ENCODE results near the gene HHAT. TPM values are rescaled to one million over a fixed set of nuclear protein-coding genes. Genes with fewer than 3 reads are reported as not detected.

The HHAT gene
- total and polyA plus RNA-seq, 9 of the 15 experiments (the other 6 are each of a cell fraction or from before 2014, with no cell fraction given), result 0.07 to 0.16 (median 0.13) TPM; not detected in 1

DNA sequence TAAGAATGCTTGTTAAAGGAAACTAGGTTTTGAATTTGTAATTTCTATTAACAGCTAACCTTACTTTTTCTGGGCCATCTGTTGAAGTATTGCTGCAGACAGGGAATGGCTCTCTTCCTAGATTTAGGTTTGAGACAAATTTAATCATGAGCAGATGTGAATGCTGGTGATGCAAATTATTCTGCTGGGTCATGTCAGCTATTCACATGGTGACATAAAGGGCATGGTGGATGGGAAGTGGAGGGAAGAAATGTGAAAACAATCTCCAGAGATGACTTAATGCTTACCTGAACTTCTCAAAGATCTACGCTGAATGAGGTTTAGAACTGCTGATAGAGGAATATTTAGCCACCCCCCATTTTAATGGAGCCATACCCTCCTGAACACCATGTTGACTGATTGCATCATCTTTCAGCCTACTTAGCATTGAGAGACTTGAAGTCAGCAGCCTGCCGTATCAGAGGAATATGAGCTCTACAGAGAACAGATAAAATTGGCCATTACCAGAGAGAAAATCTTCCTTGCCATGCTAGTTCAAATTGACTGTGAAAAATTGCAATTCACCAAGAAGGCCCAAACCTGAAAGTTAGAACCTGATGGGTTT, 138.8 kb downstream of the HHAT start:
- BruUV-seq (replicated peaks), result no TSS peak
- H3K9me3 ChIP-seq (replicated peaks; ENCODE audit: control insufficient read depth, insufficient read depth, low read depth, low read length), result no peaks in the 10 kb centered on the region
- in situ Hi-C loops (cut with MboI) (no loop called here), intact Hi-C loops (cut with micrococcal nuclease) (no loop called here)
- H3K4me1 ChIP-seq (replicated peaks in 1 of 2; ENCODE audit: control insufficient read depth in 2 of 2, insufficient read depth in 2 of 2, low read length in 2 of 2), result no peaks in the 10 kb centered on the region
- no peak overlapping the region for H2AFZ ChIP-seq (ENCODE audit: low read depth, low read length)
- H3K9ac ChIP-seq (ENCODE audit: insufficient read depth in 1 of 2, low read depth in 2 of 2, low read length in 2 of 2), result no peak overlapping the region
- CTCF ChIA-PET (ENCODE audit: low intra/inter-chr PET ratio), result no interaction called here
- ATAC-seq, result peak; percentile 53; the same call in 2 of the 3 replicates
- no peaks in the 10 kb centered on the region for H4K20me1 ChIP-seq (replicated peaks; ENCODE audit: control insufficient read depth, insufficient read depth, low read length)
- no peak for DNase-seq (ENCODE audit: extremely low read depth in 1 of 4, low spot score in 3 of 4)
- H3K27ac ChIP-seq (ENCODE audit: extremely low read depth, low read depth, low read length), result no peak overlapping the region
- POLR2A ChIA-PET, result no interaction called here
- 5% methylated on average over 2 of the region's 2 CpGs for WGBS (ENCODE audit: insufficient coverage, low coverage, missing lambda C conversion rate)
- H3K27me3 ChIP-seq (ENCODE audit: control insufficient read depth in 2 of 2, insufficient read depth in 2 of 2, low read length in 2 of 2), result 0 out of 5 replicates have a peak, but pooled peaks cover 0 to 4% of the 10 kb centered on the region in 2 experiments
- FAIRE-seq, result no peak
- no peak overlapping the region for H3K4me3 ChIP-seq
- H3K36me3 ChIP-seq (ENCODE audit: control insufficient read depth, insufficient read depth, low read length), result no peaks in the 10 kb centered on the region
- no peak overlapping the region for H3K4me2 ChIP-seq (ENCODE audit: insufficient read depth, low read length)
- no peaks in the 10 kb centered on the region for H3K9me1 ChIP-seq (ENCODE audit: control insufficient read depth, insufficient read depth, low read length)
- H3K79me2 ChIP-seq (ENCODE audit: control insufficient read depth, insufficient read depth, low read length), result no peaks in the 10 kb centered on the region
- TF ChIP-seq, protein P1, sequence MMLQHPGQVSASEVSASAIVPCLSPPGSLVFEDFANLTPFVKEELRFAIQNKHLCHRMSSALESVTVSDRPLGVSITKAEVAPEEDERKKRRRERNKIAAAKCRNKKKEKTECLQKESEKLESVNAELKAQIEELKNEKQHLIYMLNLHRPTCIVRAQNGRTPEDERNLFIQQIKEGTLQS (IDR thresholded peaks at IDR 0.05), result peak; percentile 86
- TF ChIP-seq, protein P1 (CRISPR knock-in tag; conservative IDR thresholded peaks at IDR 0.05), result no peak
- TF ChIP-seq ZNF77 (CRISPR knock-in tag; IDR thresholded peaks at IDR 0.05) (no peak), TCFL5 (CRISPR knock-in tag; conservative IDR thresholded peaks at IDR 0.05) (no peak), ZFP36 (IDR thresholded peaks at IDR 0.05; ENCODE audit: low read depth, low read length, partially characterized antibody) (no peak), NFXL1 (CRISPR knock-in tag; IDR thresholded peaks at IDR 0.05) (no peak), JUND (IDR thresholded peaks at IDR 0.05; ENCODE audit: borderline replicate concordance, low read depth, low read length) (0 out of 2 replicates have a peak, but pooled peaks have one; percentile 8), JUND (tag; IDR thresholded peaks at IDR 0.05; ENCODE audit: borderline replicate concordance, low read depth, low read length) (no peak), NUFIP1 (IDR thresholded peaks at IDR 0.05; ENCODE audit: partially characterized antibody) (no peak), ZNF175 (CRISPR knock-in tag; IDR thresholded peaks at IDR 0.05; ENCODE audit: low read depth) (0 out of 2 replicates have a peak, but pooled peaks have one; percentile 38), C11orf30 (IDR thresholded peaks at IDR 0.05; ENCODE audit: low read depth) (peak; percentile 14; the same call in 1 of the 2 replicates), MAZ (CRISPR knock-in tag; conservative IDR thresholded peaks at IDR 0.05 in 1 of 2, IDR thresholded peaks at IDR 0.05 in 1 of 2) (no peak), CEBPB (tag; IDR thresholded peaks at IDR 0.05) (peak; percentile 52), SIN3A (IDR thresholded peaks at IDR 0.05; ENCODE audit: borderline replicate concordance in 2 of 2, control insufficient read depth in 1 of 2, low read depth in 2 of 2, low read length in 2 of 2) (no peak), FIP1L1 (IDR thresholded peaks at IDR 0.05; ENCODE audit: low read depth, low read length, poor library complexity, severe bottlenecking) (no peak), ARID2 (IDR thresholded peaks at IDR 0.05) (no peak)
- TF ChIP-seq, protein P2, sequence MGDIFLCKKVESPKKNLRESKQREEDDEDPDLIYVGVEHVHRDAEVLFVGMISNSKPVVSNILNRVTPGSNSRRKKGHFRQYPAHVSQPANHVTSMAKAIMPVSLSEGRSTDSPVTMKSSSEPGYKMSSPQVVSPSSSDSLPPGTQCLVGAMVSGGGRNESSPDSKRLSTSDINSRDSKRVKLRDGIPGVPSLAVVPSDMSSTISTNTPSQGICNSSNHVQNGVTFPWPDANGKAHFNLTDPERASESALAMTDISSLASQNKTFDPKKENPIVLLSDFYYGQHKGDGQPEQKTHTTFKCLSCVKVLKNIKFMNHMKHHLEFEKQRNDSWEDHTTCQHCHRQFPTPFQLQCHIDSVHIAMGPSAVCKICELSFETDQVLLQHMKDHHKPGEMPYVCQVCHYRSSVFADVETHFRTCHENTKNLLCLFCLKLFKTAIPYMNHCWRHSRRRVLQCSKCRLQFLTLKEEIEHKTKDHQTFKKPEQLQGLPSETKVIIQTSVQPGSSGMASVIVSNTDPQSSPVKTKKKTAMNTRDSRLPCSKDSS (IDR thresholded peaks at IDR 0.05; ENCODE audit: low read depth, partially characterized antibody), result no peak
- TF ChIP-seq, protein P3, sequence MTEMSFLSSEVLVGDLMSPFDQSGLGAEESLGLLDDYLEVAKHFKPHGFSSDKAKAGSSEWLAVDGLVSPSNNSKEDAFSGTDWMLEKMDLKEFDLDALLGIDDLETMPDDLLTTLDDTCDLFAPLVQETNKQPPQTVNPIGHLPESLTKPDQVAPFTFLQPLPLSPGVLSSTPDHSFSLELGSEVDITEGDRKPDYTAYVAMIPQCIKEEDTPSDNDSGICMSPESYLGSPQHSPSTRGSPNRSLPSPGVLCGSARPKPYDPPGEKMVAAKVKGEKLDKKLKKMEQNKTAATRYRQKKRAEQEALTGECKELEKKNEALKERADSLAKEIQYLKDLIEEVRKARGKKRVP (CRISPR knock-in tag; IDR thresholded peaks at IDR 0.05), result peak; percentile 92
